Osteocyte (in vitro differentiated cells): ENCODE results near the gene BBX. TPM values are rescaled to one million over a fixed set of nuclear protein-coding genes. Genes with fewer than 3 reads are reported as not detected.

Experiments used
- DNase-seq: peaks from one replicate; pipeline ENCODE4 v3.0.0; 2021; ENCODE audit warnings: mixed read lengths; ENCODE audit not compliant: unreplicated experiment; ENCODE audit errors: extremely low spot score
- H3K27ac Mint-ChIP-seq: one replicate; pipeline ENCODE4 v1.8.0; 2021; ENCODE audit warnings: mild to moderate bottlenecking, mixed read lengths; ENCODE audit not compliant: unreplicated experiment
- H3K27me3 Mint-ChIP-seq: one replicate; pipeline ENCODE4 v1.8.0; 2021; ENCODE audit warnings: mixed read lengths; ENCODE audit not compliant: unreplicated experiment
- H3K36me3 Mint-ChIP-seq: one replicate; pipeline ENCODE4 v1.8.0; 2021; ENCODE audit warnings: mixed read lengths; ENCODE audit not compliant: unreplicated experiment
- H3K4me1 Mint-ChIP-seq: one replicate; pipeline ENCODE4 v1.8.0; 2021; ENCODE audit warnings: mixed read lengths; ENCODE audit not compliant: unreplicated experiment
- H3K4me3 Mint-ChIP-seq: one replicate; pipeline ENCODE4 v1.8.0; 2021; ENCODE audit warnings: mild to moderate bottlenecking, moderate library complexity, mixed read lengths; ENCODE audit not compliant: unreplicated experiment
- H3K9me3 Mint-ChIP-seq: one replicate; pipeline ENCODE4 v1.8.0; 2021; ENCODE audit warnings: mixed read lengths; ENCODE audit not compliant: unreplicated experiment
- CTCF ChIP-seq: fragments of 200-600 bp; sonication (generic); IDR thresholded peaks from 2 replicates; pipeline ENCODE4 v1.5.0; 2021; ENCODE audit warnings: antibody characterized with exemption, mild to moderate bottlenecking, moderate library complexity
- total RNA-seq: library from RNA; stranded (reverse); gene quantifications from 2 replicates; pipeline ENCODE4 v1.2.1, GENCODE V29; 2021

Gene BBX
- total RNA-seq, 1 donor from 2014 or later, result 92.2 TPM

GRCh38 chr3:107630779-107631178 lies 108.0 kb downstream of the BBX start:
- Mint-ChIP-seq H3K27me3 (no peaks in the 10 kb centered on the region), H3K9me3 (no peaks in the 10 kb centered on the region), H3K27ac (no peak overlapping the region), H3K4me3 (no peak overlapping the region), H3K4me1 (peaks cover 2% of the 10 kb centered on the region), H3K36me3 (no peaks in the 10 kb centered on the region)
- DNase-seq, result no peak
- no peak for TF ChIP-seq CTCF

- no peak overlapping the region for H3K27ac Mint-ChIP-seq
- DNase-seq, result no peak
- H3K36me3 Mint-ChIP-seq, result no peaks in the 10 kb centered on the region
- H3K4me3 Mint-ChIP-seq, result no peak overlapping the region
- no peaks in the 10 kb centered on the region for H3K9me3 Mint-ChIP-seq
- no peak for TF ChIP-seq CTCF
- H3K4me1 Mint-ChIP-seq, result peaks cover 2% of the 10 kb centered on the region
- H3K27me3 Mint-ChIP-seq, result no peaks in the 10 kb centered on the region
These were observed 109.8 kb downstream of the BBX start for GRCh38 chr3:107632576-107632975.

GRCh38 chr3:107633327-107634098 lies 110.8 kb downstream of the BBX start:
- H3K36me3 Mint-ChIP-seq, result no peaks in the 10 kb centered on the region
- H3K9me3 Mint-ChIP-seq, result no peaks in the 10 kb centered on the region
- H3K27ac Mint-ChIP-seq, result no peak overlapping the region
- no peaks in the 10 kb centered on the region for H3K27me3 Mint-ChIP-seq
- H3K4me1 Mint-ChIP-seq, result peaks cover 2% of the 10 kb centered on the region
- no peak for TF ChIP-seq CTCF
- no peak overlapping the region for H3K4me3 Mint-ChIP-seq
- no peak for DNase-seq

- no peak for DNase-seq
- H3K36me3 Mint-ChIP-seq, result no peaks in the 10 kb centered on the region
- H3K9me3 Mint-ChIP-seq, result no peaks in the 10 kb centered on the region
- peaks cover 2% of the 10 kb centered on the region for H3K4me1 Mint-ChIP-seq
- H3K27me3 Mint-ChIP-seq, result no peaks in the 10 kb centered on the region
- H3K27ac Mint-ChIP-seq, result no peak overlapping the region
- no peak for TF ChIP-seq CTCF
- H3K4me3 Mint-ChIP-seq, result no peak overlapping the region
These were observed 111.3 kb downstream of the BBX start for GRCh38 chr3:107634099-107634489.

- H3K4me1 Mint-ChIP-seq, result peaks cover 12% of the 10 kb centered on the region
- no peak for TF ChIP-seq CTCF
- no peaks in the 10 kb centered on the region for H3K9me3 Mint-ChIP-seq
- no peak overlapping the region for H3K4me3 Mint-ChIP-seq
- H3K27ac Mint-ChIP-seq, result no peak overlapping the region
- H3K36me3 Mint-ChIP-seq, result no peaks in the 10 kb centered on the region
- no peak for DNase-seq
- no peaks in the 10 kb centered on the region for H3K27me3 Mint-ChIP-seq
These were observed 114.8 kb downstream of the BBX start for GRCh38 chr3:107637416-107638183.
